ENCODE results near the gene KRT71. TPM values are rescaled to one million over a fixed set of nuclear protein-coding genes. Genes with fewer than 3 reads are reported as not detected.

The KRT71 gene
- total RNA-seq (under 1 TPM in 1 of 2 donors, not detected in 1; 0.12 TPM), polyA plus RNA-seq (ENCODE audit: insufficient read depth, low read depth, low replicate concordance) (not detected)
- long read RNA-seq, donor 1: 0 reads
- long read RNA-seq, donor 2: 0 reads

GRCh38 chr12:52552681-52553195, at the start of gene KRT71:
Gene KRT71 (minus strand): TSS chr12:52553145. CDS start chr12:52553077, 68 bp downstream.
- 63 to 85% methylated on average over 5 to 14 of the region's 14 CpGs for WGBS, 2 donors
- no peak for DNase-seq
- Histone ChIP-seq H3K4me3 (no peak within 1 kb of the TSS), H3K9me3 (no peaks in the 10 kb centered on the region), H3K4me1 (no peaks in the 10 kb centered on the region), H3K36me3 (ENCODE audit: low read depth, missing control alignments) (no peaks in the 10 kb centered on the region), H3K27ac (no peak within 1 kb of the TSS), H3K27me3 (no peaks in the 10 kb centered on the region)
- intact Hi-C loops (cut with DNase I; ENCODE audit: low total_unique reads): no loop called here
- TF ChIP-seq POLR2A (IDR thresholded peaks at IDR 0.05) (no peak), CTCF (IDR thresholded peaks at IDR 0.05) (no peak)

- H3K36me3 ChIP-seq (ENCODE audit: low read depth, missing control alignments): no peaks in the 10 kb centered on the region
- WGBS, 2 donors: 83 to 94% methylated on average over 5 of the region's 5 CpGs
- no peak overlapping the region for H3K27ac ChIP-seq
- H3K27me3 ChIP-seq: no peaks in the 10 kb centered on the region
- H3K4me3 ChIP-seq: no peak overlapping the region
- TF ChIP-seq CTCF (IDR thresholded peaks at IDR 0.05) (no peak), POLR2A (IDR thresholded peaks at IDR 0.05) (no peak)
- peaks cover 5% of the 10 kb centered on the region for H3K4me1 ChIP-seq
- no peak for DNase-seq
- intact Hi-C loops (cut with DNase I; ENCODE audit: low total_unique reads): no loop called here
- H3K9me3 ChIP-seq: no peaks in the 10 kb centered on the region
These were observed 49.6 kb upstream of the KRT71 start for GRCh38 chr12:52602552-52602951.

GRCh38 chr12:52601671-52602070, 48.7 kb upstream of the KRT71 start:
- DNase-seq: no peak
- Histone ChIP-seq H3K4me3 (peak overlapping the region in 1 of 2 donors; percentile 41), H3K4me1 (peaks cover 5% of the 10 kb centered on the region), H3K36me3 (ENCODE audit: low read depth, missing control alignments) (no peaks in the 10 kb centered on the region), H3K27me3 (no peaks in the 10 kb centered on the region), H3K27ac (no peak overlapping the region), H3K9me3 (no peaks in the 10 kb centered on the region)
- WGBS, 2 donors: 75 to 78% methylated on average over 4 of the region's 4 CpGs
- TF ChIP-seq POLR2A (IDR thresholded peaks at IDR 0.05): no peak
- intact Hi-C loops (cut with DNase I; ENCODE audit: low total_unique reads): no loop called here

GRCh38 chr12:52600941-52601481, 48.1 kb upstream of the KRT71 start, which contains the start of gene KRT72:
Gene KRT72 (minus strand): TSS chr12:52601463. CDS start chr12:52601452, 11 bp downstream.
- Histone ChIP-seq H3K4me3 (peak within 1 kb of the TSS in 1 of 2 donors; percentile 41), H3K36me3 (ENCODE audit: low read depth, missing control alignments) (no peaks in the 10 kb centered on the region), H3K27me3 (no peaks in the 10 kb centered on the region), H3K9me3 (no peaks in the 10 kb centered on the region), H3K4me1 (peaks cover 5% of the 10 kb centered on the region), H3K27ac (no peak within 1 kb of the TSS)
- 32 to 60% methylated on average over 1 to 32 of the region's 48 CpGs for WGBS, 2 donors
- intact Hi-C loops (cut with DNase I; ENCODE audit: low total_unique reads): no loop called here
- DNase-seq: peak; percentile 18
- TF ChIP-seq POLR2A (IDR thresholded peaks at IDR 0.05): no peak
- no peak for TF ChIP-seq CTCF (IDR thresholded peaks at IDR 0.05)

GRCh38 chr12:52600475-52600874, 47.5 kb upstream of the KRT71 start:
- Histone ChIP-seq H3K4me3 (peak overlapping the region in 1 of 2 donors; percentile 41), H3K27me3 (no peaks in the 10 kb centered on the region)
- intact Hi-C loops (cut with DNase I; ENCODE audit: low total_unique reads): no loop called here

More at GRCh38 chr12:52600475-52600874, 47.5 kb upstream of the KRT71 start:
- TF ChIP-seq CTCF (IDR thresholded peaks at IDR 0.05) (no peak), POLR2A (IDR thresholded peaks at IDR 0.05) (no peak)
- no peak overlapping the region for H3K27ac ChIP-seq
- no peaks in the 10 kb centered on the region for H3K36me3 ChIP-seq (ENCODE audit: low read depth, missing control alignments)
- 44 to 72% methylated on average over 12 of the region's 12 CpGs for WGBS, 2 donors
- DNase-seq: no peak
- H3K4me1 ChIP-seq: peaks cover 5% of the 10 kb centered on the region
- H3K9me3 ChIP-seq: no peaks in the 10 kb centered on the region
